Activated T-cell treated with anti-CD3 and anti-CD28 coated beads, Interleukin-2, amount 50 U/mL, for 72 hours (primary cell): ENCODE measurements around the gene LRMDA. TPM values are rescaled to one million over a fixed set of nuclear protein-coding genes. Genes with fewer than 3 reads are reported as not detected.

ENCODE experiments used
- ATAC-seq, 2 donors: fragments of 150-1000 bp; cut with Tn5 transposase; replicated peaks in 1 of 2; 2 replicates each; pipeline ENCODE4 v1.10.0; 2021; ENCODE audit warnings: moderate library complexity in 2 of 2, mild to moderate bottlenecking in 1 of 2
- DNase-seq, 2 donors: peaks; one replicate each; pipeline ENCODE4 v3.0.0; 2021 to 2022; ENCODE audit warnings: mixed read lengths in 1 of 2
- H3K27ac Mint-ChIP-seq: one replicate; pipeline ENCODE4 v1.8.0; 2022; ENCODE audit warnings: mild to moderate bottlenecking, moderate library complexity, mixed read lengths
- H3K27me3 Mint-ChIP-seq: one replicate; pipeline ENCODE4 v1.8.0; 2022; ENCODE audit warnings: low read depth, mixed read lengths
- H3K36me3 Mint-ChIP-seq, 2 donors: one replicate each; pipeline ENCODE4 v1.8.0; 2022; ENCODE audit warnings: mixed read lengths in 2 of 2, mild to moderate bottlenecking in 1 of 2; ENCODE audit not compliant: insufficient read depth in 2 of 2
- H3K4me1 Mint-ChIP-seq: one replicate; pipeline ENCODE4 v1.8.0; 2022; ENCODE audit warnings: low read depth, mixed read lengths
- H3K4me3 Mint-ChIP-seq, 2 donors: one replicate each; pipeline ENCODE4 v1.8.0; 2022; ENCODE audit warnings: mild to moderate bottlenecking in 2 of 2, mixed read lengths in 2 of 2, moderate library complexity in 2 of 2
- H3K9me3 Mint-ChIP-seq, 2 donors: one replicate each; pipeline ENCODE4 v1.8.0; 2022; ENCODE audit warnings: mixed read lengths in 2 of 2
- total RNA-seq, 2 donors: library from RNA; stranded (reverse); gene quantifications; one replicate each; pipeline ENCODE4 v1.2.3, GENCODE V29; 2022

LRMDA gene
- total RNA-seq, 2 donors from 2014 or later = not detected

DNA sequence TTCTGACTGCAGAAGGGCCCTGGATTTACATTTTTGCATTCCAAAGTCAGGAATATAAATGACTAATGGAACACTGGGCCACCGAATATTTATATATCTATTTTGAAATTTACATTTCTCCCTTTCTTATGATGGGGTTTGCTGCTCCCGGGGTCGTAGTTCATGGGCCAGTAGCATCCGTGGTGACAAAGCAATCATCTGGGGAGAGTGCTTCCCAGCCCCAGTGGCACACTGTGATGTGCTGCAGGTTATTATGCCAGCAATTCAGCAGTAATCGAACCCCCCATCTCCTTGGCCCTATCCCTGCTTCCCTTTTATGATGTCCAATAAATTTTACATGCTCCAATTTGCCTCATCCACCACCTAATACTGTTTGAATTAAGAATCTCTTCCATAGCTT is 837.5 kb downstream of the LRMDA start:
- ATAC-seq (no peak), DNase-seq (no peak)
- Mint-ChIP-seq H3K36me3 (no peaks in the 10 kb centered on the region), H3K27ac (no peak overlapping the region), H3K9me3 (peaks cover 0 to 9% of the 10 kb centered on the region in 2 donors), H3K4me3 (no peak overlapping the region), H3K27me3 (no peaks in the 10 kb centered on the region), H3K4me1 (no peaks in the 10 kb centered on the region)

- DNase-seq (no peak), ATAC-seq (no peak)
- H3K4me3 Mint-ChIP-seq = no peak overlapping the region
- H3K4me1 Mint-ChIP-seq = no peaks in the 10 kb centered on the region
- no peak overlapping the region for H3K27ac Mint-ChIP-seq
- H3K27me3 Mint-ChIP-seq = no peaks in the 10 kb centered on the region
- peaks cover 3 to 9% of the 10 kb centered on the region in 2 donors for H3K9me3 Mint-ChIP-seq
- no peaks in the 10 kb centered on the region for H3K36me3 Mint-ChIP-seq
These were observed 839.0 kb downstream of the LRMDA start for GRCh38 chr10:76270464-76270863.

GRCh38 chr10:76274933-76275332 is 843.5 kb downstream of the LRMDA start:
- DNase-seq (no peak), ATAC-seq (no peak)
- H3K27me3 Mint-ChIP-seq = no peaks in the 10 kb centered on the region
- no peak overlapping the region for H3K27ac Mint-ChIP-seq
- H3K4me1 Mint-ChIP-seq = no peaks in the 10 kb centered on the region
- peaks cover 2 to 3% of the 10 kb centered on the region in 2 donors for H3K36me3 Mint-ChIP-seq
- peaks cover 13 to 14% of the 10 kb centered on the region in 2 donors for H3K9me3 Mint-ChIP-seq
- no peak overlapping the region for H3K4me3 Mint-ChIP-seq

- Mint-ChIP-seq H3K27ac (no peak overlapping the region), H3K27me3 (peaks cover 6% of the 10 kb centered on the region), H3K9me3 (peaks cover 13% of the 10 kb centered on the region in 2 donors), H3K4me3 (no peak overlapping the region), H3K36me3 (peaks cover 2 to 3% of the 10 kb centered on the region in 2 donors), H3K4me1 (no peaks in the 10 kb centered on the region)
- no peak for ATAC-seq
- no peak for DNase-seq
These were observed 847.5 kb downstream of the LRMDA start for GRCh38 chr10:76278811-76279460.

- Mint-ChIP-seq H3K9me3 (peaks cover 2 to 9% of the 10 kb centered on the region in 2 donors), H3K4me3 (no peak overlapping the region), H3K36me3 (no peaks in the 10 kb centered on the region), H3K4me1 (no peaks in the 10 kb centered on the region), H3K27ac (no peak overlapping the region), H3K27me3 (peaks cover 6% of the 10 kb centered on the region)
- no peak for DNase-seq
- ATAC-seq = no peak
These were observed 850.2 kb downstream of the LRMDA start for GRCh38 chr10:76281659-76282058.

GRCh38 chr10:76282061-76283025 is 850.9 kb downstream of the LRMDA start:
- Mint-ChIP-seq H3K9me3 (peaks cover 2 to 9% of the 10 kb centered on the region in 2 donors), H3K4me1 (no peaks in the 10 kb centered on the region), H3K27me3 (peaks cover 6% of the 10 kb centered on the region), H3K36me3 (no peaks in the 10 kb centered on the region), H3K4me3 (no peak overlapping the region), H3K27ac (no peak overlapping the region)
- no peak for ATAC-seq
- DNase-seq = no peak

DNA sequence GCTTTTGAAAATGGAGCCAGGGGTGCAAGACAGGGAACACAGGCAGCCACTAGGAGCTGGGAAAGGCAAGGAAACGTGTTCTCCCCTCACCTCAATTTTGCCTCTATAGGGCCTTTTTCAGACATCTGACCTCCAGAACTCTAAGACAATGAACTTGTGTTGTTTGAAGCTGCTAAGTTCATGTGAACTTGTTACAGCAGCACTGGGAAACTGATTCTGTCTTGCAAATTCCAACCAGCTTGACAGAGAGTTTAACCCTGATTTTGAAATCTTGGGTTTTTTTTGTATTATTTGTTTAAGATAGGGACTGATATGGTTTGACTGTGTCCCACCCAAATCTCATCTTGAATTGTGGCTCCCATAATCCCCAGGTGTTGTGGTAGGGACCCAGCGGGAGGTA is 852.9 kb downstream of the LRMDA start:
- Mint-ChIP-seq H3K36me3 (no peaks in the 10 kb centered on the region), H3K9me3 (peaks cover 0 to 6% of the 10 kb centered on the region in 2 donors), H3K27me3 (peaks cover 6% of the 10 kb centered on the region), H3K4me1 (no peaks in the 10 kb centered on the region), H3K4me3 (no peak overlapping the region), H3K27ac (no peak overlapping the region)
- DNase-seq (no peak), ATAC-seq (no peak)

- no peak for ATAC-seq
- peaks cover 0 to 6% of the 10 kb centered on the region in 2 donors for H3K9me3 Mint-ChIP-seq
- DNase-seq = no peak
- H3K4me3 Mint-ChIP-seq = no peak overlapping the region
- no peaks in the 10 kb centered on the region for H3K36me3 Mint-ChIP-seq
- H3K4me1 Mint-ChIP-seq = no peaks in the 10 kb centered on the region
- peaks cover 6% of the 10 kb centered on the region for H3K27me3 Mint-ChIP-seq
- H3K27ac Mint-ChIP-seq = no peak overlapping the region
These were observed 853.6 kb downstream of the LRMDA start for GRCh38 chr10:76285012-76285411.

GRCh38 chr10:76285515-76285914 is 854.1 kb downstream of the LRMDA start:
- H3K36me3 Mint-ChIP-seq = no peaks in the 10 kb centered on the region
- peaks cover 6% of the 10 kb centered on the region for H3K27me3 Mint-ChIP-seq
- H3K9me3 Mint-ChIP-seq = peaks cover 0 to 6% of the 10 kb centered on the region in 2 donors
- no peak overlapping the region for H3K4me3 Mint-ChIP-seq
- H3K27ac Mint-ChIP-seq = no peak overlapping the region
- DNase-seq (no peak), ATAC-seq (no peak)
- H3K4me1 Mint-ChIP-seq = no peaks in the 10 kb centered on the region

GRCh38 chr10:76286536-76286935 is 855.1 kb downstream of the LRMDA start:
- peaks cover 6% of the 10 kb centered on the region for H3K27me3 Mint-ChIP-seq

GRCh38 chr10:76287856-76288255 is 856.4 kb downstream of the LRMDA start:
- Mint-ChIP-seq H3K4me1 (no peaks in the 10 kb centered on the region), H3K4me3 (no peak overlapping the region), H3K9me3 (peaks cover 0 to 5% of the 10 kb centered on the region in 2 donors), H3K27ac (no peak overlapping the region), H3K27me3 (peaks cover 5% of the 10 kb centered on the region), H3K36me3 (no peaks in the 10 kb centered on the region)
- no peak for DNase-seq
- ATAC-seq = no peak

More at GRCh38 chr10:76286536-76286935, 855.1 kb downstream of the LRMDA start:
- H3K9me3 Mint-ChIP-seq = peaks cover 0 to 6% of the 10 kb centered on the region in 2 donors
- DNase-seq (no peak), ATAC-seq (no peak)
- H3K4me1 Mint-ChIP-seq = no peaks in the 10 kb centered on the region
- H3K27ac Mint-ChIP-seq = no peak overlapping the region
- H3K4me3 Mint-ChIP-seq = no peak overlapping the region
- H3K36me3 Mint-ChIP-seq = no peaks in the 10 kb centered on the region

DNA sequence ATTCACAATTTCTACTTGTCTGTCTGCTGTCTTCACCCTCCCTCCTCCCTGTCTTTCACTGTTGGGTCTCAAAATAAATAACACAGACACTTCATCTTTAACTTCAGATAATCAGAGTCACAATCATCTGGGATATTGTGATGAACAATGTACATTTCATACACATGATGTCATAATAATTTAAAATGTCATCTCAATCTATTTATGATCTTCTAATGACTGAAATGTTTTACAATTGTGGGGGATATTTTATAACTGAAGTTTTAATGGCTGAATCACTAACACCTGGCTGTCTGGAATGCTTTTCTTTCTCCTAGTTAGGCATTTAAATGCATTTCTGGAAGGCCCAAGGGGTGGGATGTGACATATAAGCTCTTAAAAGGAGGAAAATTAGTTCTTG is 859.8 kb downstream of the LRMDA start:
- H3K27me3 Mint-ChIP-seq = no peaks in the 10 kb centered on the region
- peaks cover 0 to 2% of the 10 kb centered on the region in 2 donors for H3K9me3 Mint-ChIP-seq
- ATAC-seq (no peak), DNase-seq (no peak)
- no peaks in the 10 kb centered on the region for H3K36me3 Mint-ChIP-seq
- H3K4me1 Mint-ChIP-seq = no peaks in the 10 kb centered on the region
- H3K27ac Mint-ChIP-seq = no peak overlapping the region
- no peak overlapping the region for H3K4me3 Mint-ChIP-seq

DNA sequence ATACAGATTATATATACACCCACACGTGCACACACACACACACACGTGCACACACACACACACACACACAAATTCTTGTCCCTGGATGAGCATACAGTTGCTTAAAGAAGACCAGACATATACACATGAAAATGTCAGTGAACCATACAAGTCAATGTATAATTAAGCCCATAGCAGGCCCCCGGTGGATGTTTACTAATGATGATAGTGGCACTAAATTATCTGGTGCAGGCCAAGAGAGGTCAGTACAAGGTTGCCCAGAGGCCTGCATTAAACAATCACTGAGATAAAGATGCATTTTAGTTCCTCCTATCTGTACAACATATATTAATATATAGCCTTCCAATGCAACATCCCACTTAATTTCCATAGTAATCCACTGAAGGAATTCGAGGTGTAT is 860.5 kb downstream of the LRMDA start:
- Mint-ChIP-seq H3K27ac (no peak overlapping the region), H3K4me3 (no peak overlapping the region), H3K4me1 (no peaks in the 10 kb centered on the region), H3K27me3 (no peaks in the 10 kb centered on the region), H3K9me3 (peaks cover 0 to 2% of the 10 kb centered on the region in 2 donors), H3K36me3 (no peaks in the 10 kb centered on the region)
- ATAC-seq (no peak), DNase-seq (no peak)
